Measurements from ENCODE around the gene TRAP1.
"Not testable (repeated sequence)": the region's sequence is repeated elsewhere in the genome, so short reads cannot be mapped to it uniquely, and the experiment has no call there.

Gene TRAP1

DNA sequence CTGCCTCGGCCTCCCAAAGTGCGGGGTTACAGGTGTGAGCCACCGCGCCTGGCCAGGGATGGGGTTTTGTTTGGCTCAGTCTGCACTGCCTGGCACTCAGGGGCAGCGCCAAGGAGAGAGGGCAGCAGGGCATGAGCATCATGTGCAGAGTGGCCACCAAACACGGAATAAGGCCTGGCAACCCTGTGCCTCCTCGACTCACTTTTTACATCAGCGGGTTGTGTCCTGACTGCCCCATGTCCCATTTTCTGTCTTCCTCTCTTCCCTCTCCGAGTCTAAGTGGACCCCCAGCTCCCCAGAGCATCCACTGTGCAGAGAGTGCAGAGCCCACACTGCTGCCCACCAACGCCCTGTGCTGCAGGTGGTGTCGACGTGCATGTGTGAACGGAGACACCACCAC lies 18.2 kb upstream of the TRAP1 start:
- no peak for FAIRE-seq

DNA sequence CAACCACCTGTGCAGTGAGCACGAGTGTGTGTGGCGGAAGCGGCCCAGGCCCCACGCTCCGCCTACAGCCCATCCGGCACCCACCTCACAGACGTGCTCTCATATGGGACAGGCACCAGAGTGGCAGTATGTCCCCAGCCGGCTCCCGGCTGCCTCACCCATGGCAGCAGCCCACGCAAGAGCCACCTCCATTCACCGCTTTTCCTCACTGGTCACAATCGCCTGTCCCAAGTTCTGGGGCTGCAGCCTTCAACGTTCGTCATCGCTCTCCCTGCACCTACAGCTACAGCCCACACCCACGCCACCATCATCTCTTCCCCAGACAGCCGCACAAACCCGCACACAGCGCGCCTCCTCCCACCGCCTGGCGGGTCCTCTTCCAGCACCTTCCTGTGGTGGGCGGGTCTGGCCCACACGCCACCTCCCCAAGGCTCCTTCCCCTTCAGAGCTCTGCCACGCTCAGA lies 17.5 kb upstream of the TRAP1 start:
- no peak for FAIRE-seq

DNA sequence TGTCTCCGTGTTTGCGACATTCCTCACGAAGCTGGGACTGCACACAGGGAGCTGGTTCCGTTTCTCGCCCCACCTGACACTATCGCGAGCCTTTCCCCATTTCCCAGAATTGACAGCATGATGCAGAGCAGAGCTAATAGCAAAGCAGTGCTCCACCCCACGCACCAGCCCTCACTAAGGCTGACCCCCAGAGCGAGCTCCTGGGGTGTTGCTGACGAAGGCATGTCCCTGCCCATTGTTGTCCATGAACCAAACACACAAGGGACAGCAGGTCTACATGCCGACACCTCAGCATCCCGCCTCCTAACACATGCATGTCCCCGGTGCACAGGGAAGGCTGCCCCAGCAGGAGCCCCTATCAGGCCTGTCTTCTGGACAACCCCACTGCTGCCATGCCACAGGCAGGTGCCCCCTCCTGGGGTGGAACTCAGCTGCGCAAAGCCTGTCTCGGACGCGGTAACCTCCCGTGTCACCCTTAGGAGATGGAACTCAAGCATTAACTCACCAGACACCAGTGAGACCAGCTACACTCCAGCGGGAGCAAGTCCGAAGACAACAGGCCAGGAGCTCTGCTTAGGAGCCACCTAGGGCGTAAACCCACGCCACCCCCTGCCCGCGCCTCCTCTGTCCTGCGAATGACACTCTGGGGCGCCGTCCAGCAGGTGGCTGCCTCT lies 16.9 kb upstream of the TRAP1 start:
- no peak for FAIRE-seq

DNA sequence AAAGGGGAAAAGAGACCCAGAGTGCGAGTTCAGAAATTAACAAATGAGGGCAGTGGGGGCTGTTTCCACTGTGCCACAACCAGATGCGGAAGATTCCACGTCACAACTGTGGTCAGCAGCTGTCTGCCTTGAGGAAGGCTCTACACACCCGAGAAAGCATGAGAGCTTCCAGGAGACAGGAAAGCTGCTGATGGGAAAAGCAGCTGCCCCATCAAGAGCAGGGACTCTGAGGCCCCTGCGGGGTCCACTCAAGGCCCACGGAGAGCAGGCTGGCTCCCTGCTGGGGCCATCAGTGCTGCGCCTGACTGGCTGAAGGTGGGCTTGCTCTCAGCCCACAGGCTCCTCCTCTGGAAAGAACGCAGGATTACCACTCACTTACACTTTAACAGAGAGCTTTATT lies 14.8 kb upstream of the TRAP1 start:
- FAIRE-seq, result no peak

DNA sequence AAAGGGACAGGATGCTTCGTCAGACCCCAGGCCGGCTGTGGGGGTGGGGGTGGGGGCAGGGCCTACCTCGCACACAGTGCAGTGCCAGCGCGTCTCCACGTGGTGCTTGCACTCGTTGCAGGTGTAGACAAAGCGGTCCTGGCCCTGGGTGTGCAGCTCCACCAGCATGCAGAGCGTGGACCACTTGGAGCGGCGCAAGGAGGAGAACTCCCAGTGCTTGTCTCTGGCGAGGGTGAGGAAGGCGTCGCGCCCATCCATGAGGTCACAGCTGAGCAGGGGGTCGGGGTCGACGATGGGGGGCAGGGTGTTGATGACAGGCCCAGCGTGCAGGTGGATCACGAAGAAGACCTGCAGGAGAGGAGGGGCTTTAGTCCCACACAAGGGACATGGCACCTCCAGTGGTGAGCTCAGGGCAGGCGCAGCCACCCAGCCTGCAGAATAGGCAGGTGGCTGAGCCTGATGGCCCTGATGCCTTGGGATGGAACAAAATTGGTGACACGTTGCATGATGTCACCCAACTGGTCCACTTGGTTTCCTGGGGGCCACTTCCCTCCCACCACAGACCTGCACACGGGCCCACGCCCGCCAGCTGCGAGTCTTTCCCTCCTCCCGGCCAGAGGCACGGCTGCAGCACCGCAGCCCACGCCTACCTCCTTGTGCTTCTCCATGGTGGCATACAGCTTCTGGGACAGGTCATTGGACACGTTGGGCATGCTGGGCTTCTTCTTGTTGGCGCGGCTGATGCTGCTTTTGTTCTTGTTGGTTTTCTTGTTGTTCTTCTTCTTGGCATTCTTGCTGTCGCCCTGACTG lies 14.0 kb upstream of the TRAP1 start:
- FAIRE-seq, result no peak

DNA sequence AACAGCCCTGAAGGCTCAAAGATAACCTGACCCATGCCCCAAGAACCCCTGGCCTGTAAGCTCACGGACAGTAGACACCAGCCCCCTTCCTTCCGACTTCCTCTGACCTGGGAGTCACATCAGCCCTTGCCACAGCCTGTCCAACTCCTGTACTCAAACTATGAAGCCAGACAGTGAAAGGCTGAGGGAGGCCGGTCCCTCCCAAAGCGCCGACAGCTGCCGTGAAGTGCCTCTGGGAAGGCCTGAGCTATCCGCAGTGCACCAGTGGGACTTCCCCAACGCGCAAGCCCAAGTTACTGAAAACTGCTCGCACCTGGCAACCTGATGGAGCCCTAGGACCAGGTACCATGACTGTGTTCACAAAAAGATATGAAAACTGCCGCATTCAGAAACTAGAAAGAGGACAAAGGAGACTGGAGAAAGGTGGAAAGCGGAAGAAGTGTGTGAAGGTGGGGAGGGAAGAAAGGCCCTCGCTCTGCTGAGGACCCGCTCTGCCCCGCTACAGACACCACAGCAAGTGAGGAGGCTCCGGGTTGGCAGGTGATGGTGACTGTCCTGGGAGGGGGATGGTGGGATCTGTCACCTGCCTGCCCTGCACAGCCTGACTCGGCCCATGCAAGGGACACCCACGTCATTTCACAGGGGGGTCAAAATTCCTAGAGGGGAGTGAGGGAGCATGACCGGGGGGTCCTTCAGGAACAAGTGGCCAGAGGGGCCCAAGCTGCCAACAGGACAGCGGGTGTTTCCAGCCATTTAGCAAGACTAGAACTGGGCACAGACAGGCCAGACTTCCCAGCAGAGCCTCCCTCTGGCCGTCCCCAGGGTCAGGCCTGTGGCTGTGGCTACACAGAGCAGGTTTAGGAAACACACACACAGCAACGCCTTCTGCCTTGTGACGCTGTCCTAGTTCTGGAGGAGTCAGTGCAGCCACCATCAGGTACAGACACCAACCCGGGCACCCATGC lies 13.1 kb upstream of the TRAP1 start:
- no peak for FAIRE-seq

DNA sequence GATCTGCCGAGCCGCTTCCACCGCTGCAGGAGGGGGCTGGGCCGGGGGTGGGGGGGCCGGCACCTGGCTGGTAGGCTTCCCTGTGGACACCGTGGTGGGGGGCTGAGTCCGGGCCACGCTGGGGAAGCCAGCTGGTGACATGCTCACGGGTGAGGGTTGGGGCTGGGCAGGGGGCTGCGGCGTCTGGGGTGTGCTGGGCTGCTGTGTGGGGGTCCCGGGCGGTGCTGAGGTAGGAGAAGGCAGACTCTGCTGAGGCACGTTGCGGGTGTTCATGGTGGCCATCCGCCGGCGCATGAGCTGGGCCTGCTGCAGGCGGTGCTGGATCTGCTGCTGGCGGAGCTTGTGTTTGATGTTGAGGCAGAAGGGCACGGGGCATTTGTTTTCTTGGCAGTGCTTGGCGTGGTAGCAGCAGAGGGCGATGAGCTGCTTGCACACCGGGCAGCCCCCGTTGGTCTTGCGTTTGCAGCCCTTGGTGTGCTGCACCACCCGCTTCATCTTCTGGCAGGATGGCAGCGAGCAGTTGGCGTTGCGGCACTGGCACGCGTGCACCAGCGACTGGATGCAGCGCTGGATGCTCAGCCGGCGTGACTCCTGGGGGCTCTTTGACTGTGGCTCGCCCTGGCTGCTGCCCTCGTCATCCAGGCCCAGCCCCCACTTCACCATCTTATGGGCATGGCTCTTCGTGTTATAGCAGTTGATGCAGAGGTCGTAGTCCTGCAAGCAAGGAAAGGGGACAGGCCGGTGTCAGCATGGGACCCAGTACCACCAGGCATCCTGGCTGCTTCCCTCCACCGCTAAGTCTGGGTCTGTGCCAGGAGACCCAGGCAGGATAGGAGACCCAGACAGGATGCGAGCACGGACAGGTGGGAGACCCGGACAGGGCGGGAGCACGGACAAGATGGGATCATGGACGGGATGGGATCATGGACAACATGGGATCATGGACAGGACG lies 12.1 kb upstream of the TRAP1 start:
- FAIRE-seq, result no peak

DNA sequence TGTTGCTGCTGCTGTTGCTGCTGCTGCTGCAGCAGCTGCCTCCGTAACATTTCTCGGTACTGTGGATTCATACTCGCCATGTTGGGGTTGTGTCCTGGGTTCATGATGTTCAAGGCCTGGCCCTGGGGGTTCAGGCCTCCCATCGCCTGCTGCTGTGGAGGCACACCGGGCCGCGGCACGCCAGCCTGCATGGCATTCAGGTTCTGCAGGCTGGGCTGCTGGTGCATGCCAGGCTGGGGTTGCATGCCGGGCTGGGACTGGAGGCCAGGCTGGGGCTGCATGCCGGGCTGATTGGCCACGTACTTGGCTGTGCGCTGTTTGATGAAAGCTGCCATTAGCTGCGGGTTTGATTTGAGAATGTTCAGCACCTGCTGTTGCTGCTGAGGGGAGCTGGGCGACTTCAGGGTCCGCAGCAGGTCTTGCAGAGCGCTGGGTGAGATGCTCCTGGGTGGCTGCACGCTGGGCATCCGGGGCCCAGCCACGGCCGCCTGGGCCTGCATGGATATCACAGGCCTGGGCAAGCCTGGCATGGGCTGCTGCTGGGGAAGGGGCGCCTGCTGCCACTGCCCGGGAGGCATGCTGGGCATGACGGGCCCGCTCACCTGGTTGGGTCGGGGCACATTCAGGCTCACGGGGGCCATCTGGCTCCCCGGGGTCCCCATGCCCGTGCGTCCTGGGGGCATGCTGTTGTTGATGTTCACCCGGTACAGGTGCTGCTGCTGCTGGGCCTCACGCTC lies 11.3 kb upstream of the TRAP1 start:
- no peak for FAIRE-seq

DNA sequence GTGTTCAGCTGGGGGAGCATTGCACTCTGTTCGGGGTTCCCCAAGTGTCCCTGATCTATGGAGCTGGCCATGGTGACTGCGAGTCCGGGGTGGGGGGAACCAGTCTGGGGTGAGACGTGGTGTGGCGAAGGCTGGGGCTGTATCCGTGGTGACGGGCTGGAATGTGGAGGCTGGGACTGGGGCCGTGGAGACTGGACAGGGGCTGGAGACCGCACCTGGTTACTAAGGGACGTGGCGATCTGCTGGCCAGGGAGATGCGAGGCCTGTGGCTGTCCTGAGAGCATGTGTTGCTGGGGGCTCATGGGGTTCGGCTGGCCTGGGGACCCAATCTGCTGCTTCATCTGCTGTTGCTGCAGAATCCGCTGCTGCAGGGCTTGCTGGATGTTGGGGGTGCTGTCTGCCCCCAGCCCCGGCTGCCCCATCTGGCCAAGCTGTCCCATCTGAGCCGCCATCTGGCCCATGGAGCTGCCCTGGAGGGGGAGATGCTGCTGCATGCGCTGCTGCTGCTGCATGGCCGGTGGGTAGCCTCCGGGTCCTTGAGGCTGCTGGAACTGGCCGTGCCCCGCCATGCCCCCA lies 10.6 kb upstream of the TRAP1 start:
- no peak for FAIRE-seq

DNA sequence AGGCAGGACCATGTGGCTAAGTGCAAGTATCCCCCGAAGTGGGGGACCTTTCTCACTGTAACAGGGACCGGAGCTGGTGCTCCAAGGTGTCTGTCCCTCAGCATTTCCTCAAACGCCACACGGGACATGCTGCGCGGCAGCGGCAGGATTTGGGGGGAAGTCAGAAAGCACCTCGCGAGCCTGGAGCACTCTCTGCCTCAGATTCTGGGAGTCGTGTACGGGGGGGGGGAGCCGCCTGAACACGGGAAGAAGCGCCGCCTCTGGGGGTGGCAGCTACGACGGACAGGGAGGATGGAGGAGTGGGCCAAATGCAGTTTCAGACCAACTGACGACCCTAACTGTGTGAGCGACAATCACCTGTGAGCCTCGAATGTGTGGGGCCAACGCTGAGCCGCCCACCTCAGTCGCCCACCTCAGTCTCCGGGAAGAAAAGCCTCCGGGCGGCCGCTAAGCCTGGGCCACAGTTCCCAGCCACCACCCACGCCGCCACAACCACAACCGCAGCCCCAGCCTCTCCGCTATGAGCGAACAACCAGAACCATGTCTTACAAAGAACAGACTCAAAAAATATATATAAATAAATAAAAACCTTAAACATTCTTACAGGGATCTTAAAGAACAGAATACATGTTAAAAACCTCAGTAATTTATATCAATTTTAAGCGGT lies 8.8 kb upstream of the TRAP1 start:
- FAIRE-seq, result no peak

DNA sequence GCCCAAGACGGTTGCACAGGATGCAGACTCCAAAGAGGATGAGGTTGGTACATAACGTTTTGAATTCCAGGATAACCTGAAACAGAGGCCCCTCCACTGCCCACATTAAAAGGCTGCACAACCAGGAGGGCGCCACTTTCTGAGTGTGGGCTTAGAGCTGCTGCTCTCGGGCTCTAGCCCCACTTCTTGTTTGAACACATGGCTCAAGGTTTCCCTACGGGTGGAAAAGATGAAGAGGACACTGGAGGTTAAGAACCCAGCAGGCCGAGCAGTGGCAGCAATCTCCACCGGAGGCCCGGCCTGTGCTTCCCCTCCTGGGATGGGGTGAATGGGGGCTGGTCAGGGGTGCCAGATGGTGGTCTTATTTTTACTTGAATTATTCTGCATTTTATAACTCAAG lies 8.0 kb upstream of the TRAP1 start:
- no peak for FAIRE-seq

DNA sequence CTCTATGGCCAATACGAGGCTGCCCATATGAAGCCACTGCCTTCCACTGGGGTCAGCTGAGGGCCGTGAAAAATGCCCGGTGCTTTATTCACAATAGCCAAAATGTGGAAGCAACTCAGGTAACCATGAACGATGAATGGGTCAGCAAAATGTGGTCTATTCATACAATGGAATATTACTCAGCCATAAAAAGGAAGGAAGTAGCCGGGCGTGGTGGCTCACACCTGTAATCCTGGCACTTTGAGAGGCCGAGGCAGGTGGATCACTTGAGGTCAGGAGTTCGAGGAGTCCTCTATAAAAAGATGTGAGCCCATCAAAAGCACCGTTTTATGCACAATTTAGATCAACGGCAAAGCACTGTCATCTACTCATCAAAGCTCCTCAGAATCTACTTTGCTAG lies 5.2 kb upstream of the TRAP1 start:
- FAIRE-seq, result no peak

DNA sequence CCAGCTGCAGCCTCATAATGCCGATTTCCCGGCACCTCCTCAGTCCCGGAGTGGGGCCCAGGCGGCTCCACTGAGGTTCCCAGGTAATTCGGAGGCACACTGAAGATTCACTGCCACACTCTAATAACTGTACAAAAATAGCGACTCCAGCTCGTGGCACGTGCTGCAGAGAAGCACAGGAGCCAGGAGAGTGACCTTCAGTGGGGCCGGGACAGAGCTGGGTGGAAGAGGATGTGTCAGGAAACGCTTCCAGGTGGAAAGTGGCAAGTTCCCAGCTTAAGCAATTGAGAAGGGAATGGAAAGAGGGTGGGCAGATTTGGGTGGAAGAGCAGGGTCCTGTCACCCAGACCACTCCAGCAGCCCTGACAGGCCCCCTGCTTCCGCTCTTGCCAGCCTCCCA lies 3.1 kb upstream of the TRAP1 start:
- no peak for FAIRE-seq

DNA sequence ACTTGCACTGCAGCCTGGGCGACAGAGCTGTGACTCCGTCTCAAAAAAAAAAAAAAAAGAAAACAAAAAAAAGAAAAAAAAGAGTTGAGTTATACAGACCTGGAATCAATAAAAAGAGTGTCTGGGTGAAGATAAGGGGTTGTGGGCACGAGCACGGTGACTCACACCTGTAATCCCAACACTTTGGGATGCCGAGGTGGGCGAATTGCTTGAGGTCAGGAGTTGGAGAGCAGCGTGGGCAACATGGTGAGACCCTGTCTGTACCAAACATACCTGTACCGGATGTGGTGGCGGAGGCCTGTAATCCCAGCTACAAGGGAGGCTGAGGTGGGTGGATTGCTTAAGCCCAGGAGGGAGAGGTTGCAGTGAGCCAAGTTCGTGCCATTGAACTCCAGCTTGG lies 1.3 kb upstream of the TRAP1 start:
- no peak for FAIRE-seq

DNA sequence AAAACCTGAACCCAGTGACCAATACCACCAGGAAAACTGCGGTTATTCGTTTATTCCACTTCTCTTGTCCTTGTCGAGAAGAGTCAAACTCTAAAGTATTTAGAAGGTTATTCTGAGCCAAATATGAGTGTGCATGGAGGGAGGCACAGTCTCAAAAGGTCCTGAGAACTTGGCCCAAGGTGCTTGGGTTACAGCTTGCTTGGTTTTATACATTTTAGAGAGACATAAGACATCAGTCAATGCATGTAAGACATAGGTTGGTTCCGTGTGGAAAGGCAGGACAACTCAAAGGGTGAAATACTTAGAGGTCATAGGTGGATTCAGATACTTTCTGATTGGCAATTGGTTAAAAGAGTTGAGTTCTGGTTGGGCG lies 681 bp upstream of the TRAP1 start:
- no peak for FAIRE-seq

DNA sequence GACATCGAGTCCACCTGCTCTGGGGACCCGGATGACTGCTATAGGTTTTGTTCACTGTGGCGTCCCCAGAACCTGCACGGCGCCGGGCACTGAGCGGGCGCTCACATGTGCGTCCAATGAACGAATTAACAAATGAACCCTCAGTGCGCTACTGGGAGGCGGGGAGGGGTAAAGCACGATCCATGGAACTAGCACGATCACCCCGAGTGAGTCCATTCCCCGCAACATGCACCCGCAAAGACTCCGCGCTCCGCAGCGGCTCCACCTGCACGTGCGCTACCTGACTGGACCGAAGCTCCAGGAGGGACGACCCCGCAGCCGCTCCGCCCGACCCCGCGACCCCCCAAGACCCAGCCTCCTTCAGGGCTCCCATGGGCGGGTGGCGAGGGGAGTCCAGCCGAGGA lies 491 bp downstream of the TRAP1 start:
- FAIRE-seq, result no peak

DNA sequence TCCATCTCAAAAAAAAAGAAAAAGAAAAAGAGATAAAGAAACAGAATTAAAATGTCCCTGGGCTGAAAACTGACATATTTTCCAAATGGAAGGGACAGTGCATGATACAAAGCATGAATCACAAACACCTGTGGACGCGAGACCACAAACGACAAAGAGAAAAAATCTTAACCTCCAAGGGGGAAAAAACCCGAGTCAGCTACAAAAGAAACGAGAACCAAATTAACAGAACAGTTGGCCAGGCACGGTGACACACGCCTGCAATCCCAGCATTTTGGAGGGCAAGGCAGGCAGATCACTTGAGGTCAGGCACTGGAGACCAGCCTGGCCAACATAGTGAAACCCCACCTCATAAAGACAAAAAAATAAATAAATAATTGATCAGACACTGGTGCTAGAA lies 1.9 kb downstream of the TRAP1 start:
- no peak for FAIRE-seq

DNA sequence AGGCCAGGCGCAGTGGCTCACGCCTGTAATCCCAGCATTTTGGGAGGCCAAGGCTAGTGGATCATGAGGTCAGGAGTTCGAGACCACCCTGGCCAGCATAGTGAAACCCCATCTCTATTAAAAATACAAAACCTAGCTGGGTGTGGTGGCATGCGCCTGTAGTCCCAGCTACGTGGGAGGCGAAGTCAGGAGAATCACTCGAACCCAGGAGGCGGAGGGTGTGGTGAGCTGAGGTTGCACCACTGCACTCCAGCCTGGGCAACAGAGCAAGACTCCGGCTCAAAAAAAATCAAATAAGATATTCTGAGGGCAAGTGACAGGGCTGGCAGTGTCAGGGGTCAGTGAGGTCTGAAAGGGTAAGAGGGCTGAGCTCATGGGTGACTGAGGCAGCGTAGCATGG lies 2.9 kb downstream of the TRAP1 start:
- not testable (repeated sequence) for FAIRE-seq

DNA sequence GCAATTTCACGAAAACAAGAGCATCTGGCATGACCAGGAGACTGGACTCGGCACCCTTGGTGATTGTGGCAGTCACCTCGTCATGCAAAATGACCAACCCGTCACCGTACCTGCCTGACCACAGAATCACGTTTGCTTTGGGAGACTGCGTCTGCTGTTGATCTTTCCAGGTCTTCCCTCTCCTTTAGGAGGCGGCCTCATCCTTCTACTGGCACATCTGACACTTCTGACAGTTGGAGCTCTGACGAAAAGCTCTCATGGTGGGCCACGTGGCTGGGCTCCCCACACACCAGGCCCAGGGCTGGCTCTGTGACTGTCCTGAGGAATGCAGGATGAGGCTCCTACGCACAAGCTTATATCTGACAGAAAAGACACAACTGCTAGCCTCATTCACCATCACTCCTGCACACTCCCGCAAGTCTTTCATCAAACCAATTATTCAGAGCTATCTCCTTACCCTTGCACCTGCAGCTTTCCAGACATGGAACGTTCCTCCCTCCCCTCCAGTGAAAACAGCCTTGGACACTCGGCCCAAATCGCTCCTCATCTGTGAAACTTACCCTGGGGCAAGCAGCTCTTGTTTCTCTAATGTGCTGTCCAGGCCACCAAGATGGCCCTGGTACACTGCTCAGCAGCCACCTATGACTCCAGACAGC lies 3.6 kb downstream of the TRAP1 start:
- FAIRE-seq, result no peak

DNA sequence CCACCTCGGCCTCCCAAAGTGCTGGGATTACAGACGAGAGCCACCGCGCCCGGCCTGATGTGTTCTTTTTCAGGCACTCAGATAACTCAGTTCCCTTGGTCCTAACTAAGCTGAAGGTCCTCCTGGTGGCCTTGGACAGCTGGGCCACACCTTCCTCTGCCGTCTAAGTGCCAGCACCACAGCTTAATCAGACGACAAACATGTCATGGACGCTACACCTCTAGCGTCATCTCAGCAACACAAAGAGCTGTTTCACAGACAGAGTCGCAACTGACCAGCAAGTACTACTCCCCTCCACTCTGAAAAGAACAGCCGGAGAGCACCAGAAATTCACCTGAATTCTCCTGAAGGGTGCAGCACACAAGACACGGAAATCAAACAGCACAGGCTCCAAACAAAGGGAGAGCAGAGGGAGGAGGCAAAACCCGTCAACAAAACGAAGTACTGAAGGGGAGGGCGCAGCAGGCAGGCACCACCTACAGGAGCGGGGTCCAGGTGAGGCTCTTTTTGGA lies 4.4 kb downstream of the TRAP1 start:
- FAIRE-seq, result no peak

Measured in A204.1 (cell line).